ENCODE results near the gene OR4C45. TPM values are rescaled to one million over a fixed set of nuclear protein-coding genes. Genes with fewer than 3 reads are reported as not detected.

Gene OR4C45
- not detected in 2 replicates for total RNA-seq (ENCODE audit: low replicate concordance)

GRCh38 chr11:50032574-50032973 lies at the start of gene OR4C45:
TSS of gene OR4C45 (plus strand) at chr11:50032874.

Other genes with a start within 250 kb of the OR4C45 start
- not detected in 2 replicates for gene OR4C13, start 80.5 kb upstream of the OR4C45 start, total RNA-seq (ENCODE audit: low replicate concordance)
- not detected in 2 replicates for gene OR4C12, start 50.3 kb upstream of the OR4C45 start, total RNA-seq (ENCODE audit: low replicate concordance)